IMR-90 (cell line): ENCODE data around the gene HDHD5.

ENCODE experiments used
- CHD1 ChIP-seq: IDR thresholded peaks from 2 replicates; pipeline ENCODE4 v1.6.1; 2012; ENCODE audit warnings: low read depth, low read length, improper control_type of control experiment
- CTCF ChIP-seq: conservative IDR thresholded peaks from 2 replicates; pipeline ENCODE4 v1.5.1; 2012; ENCODE audit warnings: mild to moderate bottlenecking, low read depth, low read length, improper control_type of control experiment
- FOS ChIP-seq: fragments of 150-350 bp; IDR thresholded peaks from 2 replicates; pipeline ENCODE4 v1.6.1; 2016; ENCODE audit warnings: low read depth, low read length
- MXI1 ChIP-seq: IDR thresholded peaks from 2 replicates; pipeline ENCODE4 v1.6.1; 2012; ENCODE audit warnings: low read depth, mild to moderate bottlenecking, low read length, moderate library complexity, borderline replicate concordance
- NFE2L2 ChIP-seq: fragments of 150-350 bp; IDR thresholded peaks from 2 replicates; pipeline ENCODE4 v1.6.1; 2016; ENCODE audit warnings: low read depth, mild to moderate bottlenecking, low read length
- POLR2A ChIP-seq: IDR thresholded peaks from 2 replicates; pipeline ENCODE4 v1.6.1; 2012; ENCODE audit warnings: mild to moderate bottlenecking, low read depth, low read length
- RFX5 ChIP-seq: IDR thresholded peaks from 2 replicates; pipeline ENCODE4 v1.8.0; 2012; ENCODE audit warnings: low read depth, mild to moderate bottlenecking, low read length, moderate library complexity
- SMC3 ChIP-seq: fragments of 150-350 bp; IDR thresholded peaks from 2 replicates; pipeline ENCODE4 v1.6.1; 2016; ENCODE audit warnings: low read depth, mild to moderate bottlenecking, antibody characterized with exemption, low read length, moderate library complexity
- TF ChIP-seq, protein P1 (sequence below): fragments of 150-350 bp; IDR thresholded peaks from 2 replicates; pipeline ENCODE4 v1.6.1; 2017; ENCODE audit warnings: mild to moderate bottlenecking, antibody characterized with exemption, low read length, low read depth

DNA sequence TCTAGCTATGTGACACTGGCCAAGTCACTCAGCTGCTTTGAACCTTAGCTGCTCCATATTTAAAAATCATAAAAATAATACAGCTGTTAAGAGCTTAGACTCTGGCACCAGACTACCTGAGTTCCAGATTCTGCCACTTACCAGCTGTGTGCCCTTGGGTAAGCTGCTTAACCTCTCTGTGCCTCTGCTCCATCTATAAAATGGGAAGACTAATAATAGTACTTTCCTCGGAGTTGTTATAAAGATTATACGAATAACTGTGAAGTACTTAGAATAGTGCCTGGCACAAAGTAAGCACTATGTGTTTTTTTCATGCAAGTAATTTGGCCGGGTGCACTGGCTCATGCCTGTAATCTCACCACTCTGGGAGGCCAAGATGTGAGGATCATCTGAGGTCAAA is 1.4 kb downstream of the HDHD5 start:
- no peak for TF ChIP-seq POLR2A
- no peak for TF ChIP-seq SMC3
- TF ChIP-seq NFE2L2: no peak
- TF ChIP-seq, protein P1, sequence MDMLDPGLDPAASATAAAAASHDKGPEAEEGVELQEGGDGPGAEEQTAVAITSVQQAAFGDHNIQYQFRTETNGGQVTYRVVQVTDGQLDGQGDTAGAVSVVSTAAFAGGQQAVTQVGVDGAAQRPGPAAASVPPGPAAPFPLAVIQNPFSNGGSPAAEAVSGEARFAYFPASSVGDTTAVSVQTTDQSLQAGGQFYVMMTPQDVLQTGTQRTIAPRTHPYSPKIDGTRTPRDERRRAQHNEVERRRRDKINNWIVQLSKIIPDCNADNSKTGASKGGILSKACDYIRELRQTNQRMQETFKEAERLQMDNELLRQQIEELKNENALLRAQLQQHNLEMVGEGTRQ: no peak
- TF ChIP-seq CTCF: no peak
- no peak for TF ChIP-seq MXI1
- TF ChIP-seq FOS: no peak
- TF ChIP-seq CHD1: no peak
- TF ChIP-seq RFX5: no peak
